GM12878 (cell line): ENCODE data around the gene CCR1. TPM values are rescaled to one million over a fixed set of nuclear protein-coding genes. Genes with fewer than 3 reads are reported as not detected.

Experiments used
- ATAC-seq: fragments of 200-7000 bp; cut with Tn5 transposase; 3 replicates; pipeline ENCODE4 v1.9.1; 2020; ENCODE audit warnings: mild to moderate bottlenecking, moderate library complexity
- BruUV-seq: library from RNA; stranded (reverse); fragments of 400-500 nt; replicated peaks from 2 replicates; lab custom pipeline; 2021; lab: Mats Ljungman, UMichigan
- CTCF ChIA-PET: fragments of 300-600 bp; sonication (Branson Sonifier 250); formaldehyde crosslinking; extraction: SDS; loops from one replicate; lab custom pipeline; 2021; ENCODE audit warnings: inconsistent platforms; lab: Yijun Ruan, JAX
- POLR2A ChIA-PET: fragments of 350-600 bp; formaldehyde crosslinking; extraction: SDS; loops from one replicate; lab custom pipeline; 2021; ENCODE audit warnings: inconsistent platforms; lab: Charles Lee
- RAD21 ChIA-PET: fragments of 300-600 bp; sonication (Branson Sonifier 250); formaldehyde crosslinking; loops from one replicate; lab custom pipeline; 2023; ENCODE audit warnings: antibody characterized with exemption; ENCODE audit not compliant: unreplicated experiment; lab: Charles Lee
- SMC1A ChIA-PET: fragments of 300-600 bp; sonication (Branson Sonifier 250); formaldehyde crosslinking; loops from one replicate; lab custom pipeline; 2023; ENCODE audit not compliant: unreplicated experiment, uncharacterized antibody; lab: Charles Lee
- DNase-seq: peaks from one replicate; pipeline ENCODE4 v3.0.0-alpha.2; 2011; ENCODE audit warnings: low read depth, low spot score
- FAIRE-seq: peaks from 3 replicates; lab custom pipeline; 2011; peaks lifted over from hg19 to GRCh38; lab: Jason Lieb, UNC
- H2AFZ ChIP-seq: 2 replicates; pipeline ENCODE4 v1.6.0; 2011; ENCODE audit warnings: low read depth, low read length, control low read depth; ENCODE audit not compliant: control insufficient read depth
- H3K27ac ChIP-seq: 2 replicates; pipeline ENCODE4 v1.5.1; 2011; ENCODE audit warnings: control low read depth; ENCODE audit not compliant: control insufficient read depth, insufficient read depth
- H3K27me3 ChIP-seq, 2 experiments: replicated peaks in 1 of 2; 2 replicates each; pipeline versions ENCODE4 v1.6.0 to v1.6.1; 2011; ENCODE audit warnings: low read length in 1 of 2; ENCODE audit not compliant: control insufficient read depth in 2 of 2, insufficient read depth in 2 of 2
- H3K36me3 ChIP-seq, 2 experiments: 2 replicates each; pipeline ENCODE4 v1.5.1; 2011; ENCODE audit warnings: low read length in 1 of 2; ENCODE audit not compliant: control insufficient read depth in 2 of 2, insufficient read depth in 2 of 2
- H3K4me1 ChIP-seq: 2 replicates; pipeline ENCODE4 v1.6.1; 2011; ENCODE audit warnings: mild to moderate bottlenecking, low read length, moderate library complexity, mixed read lengths; ENCODE audit not compliant: control insufficient read depth, insufficient read depth
- H3K4me2 ChIP-seq: 2 replicates; pipeline ENCODE4 v1.6.0; 2011; ENCODE audit warnings: control low read depth; ENCODE audit not compliant: control insufficient read depth, insufficient read depth
- H3K4me3 ChIP-seq: fragments of 200-600 bp; sonication (generic); 2 replicates; pipeline ENCODE4 v1.5.1; 2016
- H3K79me2 ChIP-seq: 2 replicates; pipeline ENCODE4 v1.6.0; 2011; ENCODE audit warnings: low read length; ENCODE audit not compliant: control insufficient read depth, insufficient read depth
- H3K9ac ChIP-seq: 2 replicates; pipeline ENCODE4 v1.8.0; 2011; ENCODE audit warnings: low read length, control low read depth, mixed read lengths; ENCODE audit not compliant: control insufficient read depth, insufficient read depth
- H3K9me3 ChIP-seq: replicated peaks from 3 replicates; pipeline ENCODE4 v1.5.1; 2011; ENCODE audit warnings: mild to moderate bottlenecking, low read length; ENCODE audit not compliant: control insufficient read depth, insufficient read depth
- H4K20me1 ChIP-seq: 2 replicates; pipeline ENCODE4 v1.6.0; 2011; ENCODE audit not compliant: control insufficient read depth, insufficient read depth
- CUX1 ChIP-seq: IDR thresholded peaks from 2 replicates; pipeline ENCODE4 v1.6.1; 2012; ENCODE audit warnings: improper control_type of control experiment, low read depth, low read length; ENCODE audit not compliant: insufficient replicate concordance
- ELK1 ChIP-seq: IDR thresholded peaks from 2 replicates; pipeline ENCODE4 v1.6.1; 2012; ENCODE audit warnings: low read depth, low read length, improper control_type of control experiment
- HCFC1 ChIP-seq: fragments of 150-350 bp; IDR thresholded peaks from 2 replicates; pipeline ENCODE4 v1.6.1; 2014; ENCODE audit warnings: low read length
- MTA3 ChIP-seq: IDR thresholded peaks from 2 replicates; pipeline ENCODE4 v1.6.1; 2012; ENCODE audit warnings: low read length, inconsistent platforms, borderline replicate concordance
- NBN ChIP-seq: fragments of 450-650 bp; IDR thresholded peaks from 2 replicates; pipeline ENCODE4 v1.6.1; 2016
- SMAD5 ChIP-seq: IDR thresholded peaks from 2 replicates; pipeline ENCODE4 v1.6.1; 2016; ENCODE audit warnings: antibody characterized with exemption, low read depth
- SMARCA5 ChIP-seq: fragments of 450-650 bp; IDR thresholded peaks from 2 replicates; pipeline ENCODE4 v1.6.1; 2017; ENCODE audit warnings: mild to moderate bottlenecking
- ZNF207 ChIP-seq: fragments of 450-650 bp; IDR thresholded peaks from 2 replicates; pipeline ENCODE4 v1.6.1; 2014; ENCODE audit warnings: antibody characterized with exemption, mild to moderate bottlenecking, borderline replicate concordance
- ZNF24 ChIP-seq: fragments of 450-650 bp; IDR thresholded peaks from 2 replicates; pipeline ENCODE4 v1.6.1; 2017; ENCODE audit warnings: antibody characterized with exemption, mild to moderate bottlenecking
- ZNF687 ChIP-seq: fragments of 450-650 bp; IDR thresholded peaks from 2 replicates; pipeline ENCODE4 v1.6.1; 2017; ENCODE audit warnings: mild to moderate bottlenecking, moderate library complexity
- WGBS: methylation state at CpG from one replicate; pipeline ENCODE4 v1.1.6; 2016; ENCODE audit warnings: low lambda C conversion rate; ENCODE audit not compliant: insufficient replicate concordance, insufficient coverage; ENCODE audit errors: missing lambda C conversion rate; 5-methylcytosine and 5-hydroxymethylcytosine counted together
- in situ Hi-C: fragments of 300-500 bp; cut with MboI; formaldehyde crosslinking; loops from 9 replicates; pipeline ENCODE4 v1.14.3; 2018; ENCODE audit warnings: mixed read lengths
- intact Hi-C: fragments of 100-400 bp; cut with micrococcal nuclease; formaldehyde crosslinking; loops from one replicate; pipeline ENCODE4 v1.14.2; 2022; ENCODE audit not compliant: unreplicated experiment
- polyA plus RNA-seq, 11 experiments: library from polyadenylated mRNA; depleted of rRNA in 4 of 11; unstranded in 6 of 11; stranded (reverse) in 5 of 11; fragments of >200 nt; fragmentation: Nextera tagmentation in 4 of 11; fragmentation: Illumina TruSeq in 1 of 11; extraction: Ambion mirVana in 4 of 11; extraction: Trizol in 1 of 11; gene quantifications; 1 replicate in 1 of 11; 2 replicates in 10 of 11; pipeline versions ENCODE4 v1.2.1 to v1.2.3, GENCODE V29; 2011 to 2016; ENCODE audit warnings: inconsistent platforms in 2 of 11, missing spikeins in 2 of 11, low read depth in 1 of 11
- total RNA-seq, 4 experiments: library from RNA; depleted of rRNA in 3 of 4; stranded (reverse); fragments of >200 nt in 3 of 4; fragmentation: Illumina TruSeq in 1 of 4; extraction: Trizol in 1 of 4; gene quantifications; 2 replicates each; pipeline versions ENCODE4 v1.2.1 to v1.2.3, GENCODE V29; 2013 to 2021
- TF ChIP-seq, protein P1 (sequence below): fragments of 450-650 bp; IDR thresholded peaks from 2 replicates; pipeline ENCODE4 v1.6.1; 2017; ENCODE audit warnings: antibody characterized with exemption, mild to moderate bottlenecking, moderate library complexity

Gene CCR1
- total and polyA plus RNA-seq, 10 of the 15 experiments (the other 5 are each of a cell fraction or from before 2014, with no cell fraction given): 2.3 to 11.0 (median 7.8) TPM

GRCh38 chr3:46184469-46184868 lies 23.6 kb downstream of the CCR1 start:
- in situ Hi-C loops: no loop called here
- DNase-seq (no peak), ATAC-seq (no peak), FAIRE-seq (no peak)
- H3K27me3 ChIP-seq: no peaks in the 10 kb centered on the region
- ChIA-PET SMC1A (interaction anchor here (2.3 to 3.6 kb wide), 2 partner anchors 95 to 183 kb away, joined by 10 to 44 read pairs; no protein-coding TSS in a partner anchor), RAD21 (interaction anchor here (0.7 to 1.1 kb wide), 2 partner anchors 50 to 86 kb away, joined by 3 read pairs; no protein-coding TSS in a partner anchor), CTCF (no interaction called here), POLR2A (interaction anchor here (0.7 kb wide), 1 partner anchor 12 kb away, joined by 8 read pairs; no protein-coding TSS in a partner anchor)
- H3K36me3 ChIP-seq: no peaks in the 10 kb centered on the region
- no peaks in the 10 kb centered on the region for H3K79me2 ChIP-seq
- H4K20me1 ChIP-seq: no peaks in the 10 kb centered on the region
- intact Hi-C loops: no loop called here
- H3K4me3 ChIP-seq: no peak overlapping the region
- no TSS peak for BruUV-seq
- no peak overlapping the region for H2AFZ ChIP-seq
- peaks cover 5% of the 10 kb centered on the region; the same call in 2 of the 3 replicates for H3K9me3 ChIP-seq
- 92% methylated on average over 1 of the region's 1 CpG for WGBS
- no peak overlapping the region for H3K4me2 ChIP-seq
- H3K4me1 ChIP-seq: peaks cover 28% of the 10 kb centered on the region
- no peak overlapping the region for H3K27ac ChIP-seq
- no peak overlapping the region for H3K9ac ChIP-seq
- TF ChIP-seq ZNF687 (no peak), NBN (no peak), SMAD5 (no peak), CUX1 (no peak), ZNF207 (no peak), MTA3 (no peak), ELK1 (no peak), HCFC1 (no peak), ZNF24 (no peak), SMARCA5 (no peak)
- TF ChIP-seq, protein P1, sequence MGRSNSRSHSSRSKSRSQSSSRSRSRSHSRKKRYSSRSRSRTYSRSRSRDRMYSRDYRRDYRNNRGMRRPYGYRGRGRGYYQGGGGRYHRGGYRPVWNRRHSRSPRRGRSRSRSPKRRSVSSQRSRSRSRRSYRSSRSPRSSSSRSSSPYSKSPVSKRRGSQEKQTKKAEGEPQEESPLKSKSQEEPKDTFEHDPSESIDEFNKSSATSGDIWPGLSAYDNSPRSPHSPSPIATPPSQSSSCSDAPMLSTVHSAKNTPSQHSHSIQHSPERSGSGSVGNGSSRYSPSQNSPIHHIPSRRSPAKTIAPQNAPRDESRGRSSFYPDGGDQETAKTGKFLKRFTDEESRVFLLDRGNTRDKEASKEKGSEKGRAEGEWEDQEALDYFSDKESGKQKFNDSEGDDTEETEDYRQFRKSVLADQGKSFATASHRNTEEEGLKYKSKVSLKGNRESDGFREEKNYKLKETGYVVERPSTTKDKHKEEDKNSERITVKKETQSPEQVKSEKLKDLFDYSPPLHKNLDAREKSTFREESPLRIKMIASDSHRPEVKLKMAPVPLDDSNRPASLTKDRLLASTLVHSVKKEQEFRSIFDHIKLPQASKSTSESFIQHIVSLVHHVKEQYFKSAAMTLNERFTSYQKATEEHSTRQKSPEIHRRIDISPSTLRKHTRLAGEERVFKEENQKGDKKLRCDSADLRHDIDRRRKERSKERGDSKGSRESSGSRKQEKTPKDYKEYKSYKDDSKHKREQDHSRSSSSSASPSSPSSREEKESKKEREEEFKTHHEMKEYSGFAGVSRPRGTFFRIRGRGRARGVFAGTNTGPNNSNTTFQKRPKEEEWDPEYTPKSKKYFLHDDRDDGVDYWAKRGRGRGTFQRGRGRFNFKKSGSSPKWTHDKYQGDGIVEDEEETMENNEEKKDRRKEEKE: no peak
